Measurements from ENCODE around the gene MNAT1.
"Not testable (repeated sequence)": the region's sequence is repeated elsewhere in the genome, so short reads cannot be mapped to it uniquely, and the experiment has no call there.

MNAT1 gene

DNA sequence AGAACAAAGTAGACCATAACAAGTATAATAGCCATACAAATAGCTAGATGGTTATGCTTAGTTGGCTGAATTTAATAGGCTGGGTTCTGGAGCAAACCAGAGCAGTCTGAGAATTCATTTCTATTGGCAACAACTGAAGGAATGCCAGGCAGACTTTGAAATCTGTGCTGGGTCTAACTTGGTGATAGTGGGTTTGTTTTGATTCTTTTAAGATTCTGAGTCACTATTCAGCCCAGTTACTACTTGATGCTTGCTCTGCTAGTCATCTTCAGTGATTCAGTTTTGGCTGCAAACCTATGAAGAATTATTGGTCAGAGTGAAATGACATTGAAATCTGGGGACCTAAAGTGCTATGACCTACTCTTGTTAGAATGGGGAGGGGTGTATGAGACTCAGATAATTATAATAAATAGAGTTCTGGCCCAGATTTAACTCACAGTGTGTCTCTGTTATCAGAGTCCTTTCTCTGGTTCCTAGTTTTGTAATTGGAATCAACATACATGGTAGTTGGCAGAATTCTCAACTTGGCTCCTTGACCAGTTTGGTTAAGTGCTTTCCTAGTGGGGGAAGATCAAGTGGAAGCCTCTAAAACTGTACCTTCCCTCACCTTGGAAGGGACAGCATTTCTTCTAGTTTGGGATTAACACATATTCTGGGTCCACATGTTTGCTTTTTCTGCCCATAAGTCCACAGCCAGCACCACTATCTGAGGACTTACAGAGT, 43.5 kb downstream of the MNAT1 start:
- TF ChIP-seq, protein P1, sequence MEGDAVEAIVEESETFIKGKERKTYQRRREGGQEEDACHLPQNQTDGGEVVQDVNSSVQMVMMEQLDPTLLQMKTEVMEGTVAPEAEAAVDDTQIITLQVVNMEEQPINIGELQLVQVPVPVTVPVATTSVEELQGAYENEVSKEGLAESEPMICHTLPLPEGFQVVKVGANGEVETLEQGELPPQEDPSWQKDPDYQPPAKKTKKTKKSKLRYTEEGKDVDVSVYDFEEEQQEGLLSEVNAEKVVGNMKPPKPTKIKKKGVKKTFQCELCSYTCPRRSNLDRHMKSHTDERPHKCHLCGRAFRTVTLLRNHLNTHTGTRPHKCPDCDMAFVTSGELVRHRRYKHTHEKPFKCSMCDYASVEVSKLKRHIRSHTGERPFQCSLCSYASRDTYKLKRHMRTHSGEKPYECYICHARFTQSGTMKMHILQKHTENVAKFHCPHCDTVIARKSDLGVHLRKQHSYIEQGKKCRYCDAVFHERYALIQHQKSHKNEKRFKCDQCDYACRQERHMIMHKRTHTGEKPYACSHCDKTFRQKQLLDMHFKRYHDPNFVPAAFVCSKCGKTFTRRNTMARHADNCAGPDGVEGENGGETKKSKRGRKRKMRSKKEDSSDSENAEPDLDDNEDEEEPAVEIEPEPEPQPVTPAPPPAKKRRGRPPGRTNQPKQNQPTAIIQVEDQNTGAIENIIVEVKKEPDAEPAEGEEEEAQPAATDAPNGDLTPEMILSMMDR (IDR thresholded peaks at IDR 0.05; ENCODE audit: low read depth, low read length, missing control alignments), result no peak
- no peak overlapping the region for H3K4me3 ChIP-seq (ENCODE audit: low read depth, low read length)
- no peak for DNase-seq (ENCODE audit: low read depth)

DNA sequence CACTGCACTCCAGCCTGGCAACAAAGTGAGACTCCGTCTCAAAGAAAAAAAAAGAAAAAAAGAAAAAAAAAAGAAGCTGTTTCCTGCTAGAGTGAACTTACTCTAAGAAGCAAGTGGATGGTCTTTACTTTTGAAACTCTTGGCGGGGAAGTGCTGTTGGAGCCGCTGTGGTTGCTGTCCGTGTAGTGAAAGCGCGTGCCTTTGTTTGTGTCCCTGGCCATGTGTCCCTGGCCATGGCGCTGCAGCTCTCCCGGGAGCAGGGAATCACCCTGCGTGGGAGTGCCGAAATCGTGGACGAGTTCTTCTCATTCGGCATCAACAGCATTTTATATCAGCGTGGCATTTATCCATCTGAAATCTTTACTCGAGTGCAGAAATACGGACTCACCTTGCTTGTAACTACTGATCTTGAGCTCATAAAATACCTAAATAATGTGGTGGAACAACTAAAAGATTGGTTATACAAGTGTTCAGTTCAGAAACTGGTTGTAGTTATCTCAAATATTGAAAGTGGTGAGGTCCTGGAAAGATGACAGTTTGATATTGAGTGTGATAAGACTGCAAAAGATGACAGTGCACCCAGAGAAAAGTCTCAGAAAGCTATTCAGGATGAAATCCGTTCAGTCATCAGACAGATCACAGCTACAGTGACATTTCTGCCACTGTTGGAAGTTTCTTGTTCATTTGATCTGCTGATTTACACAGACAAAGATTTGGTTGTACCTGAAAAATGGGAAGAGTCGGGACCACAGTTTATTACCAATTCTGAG, 45.4 kb downstream of the MNAT1 start:
- not testable (repeated sequence) for DNase-seq (ENCODE audit: low read depth); H3K4me3 ChIP-seq (ENCODE audit: low read depth, low read length)

DNA sequence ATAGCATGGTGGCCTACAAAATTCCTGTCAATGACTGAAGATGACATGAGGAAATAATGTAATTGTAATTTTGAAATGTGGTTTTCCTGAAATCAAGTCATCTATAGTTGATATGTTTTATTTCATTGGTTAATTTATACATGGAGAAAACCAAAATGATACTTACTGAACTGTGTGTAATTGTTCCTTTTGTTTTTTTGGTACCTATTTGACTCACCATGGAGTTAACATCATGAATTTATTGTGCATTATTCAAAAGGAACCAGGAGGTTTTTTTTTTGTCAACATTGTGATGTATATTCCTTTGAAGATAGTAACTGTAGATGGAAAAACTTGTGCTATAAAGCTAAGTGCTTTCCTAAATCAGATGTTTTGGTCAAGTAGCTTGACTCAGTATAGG, 46.0 kb downstream of the MNAT1 start:
- DNase-seq (ENCODE audit: low read depth); H3K4me3 ChIP-seq (ENCODE audit: low read depth, low read length): not testable (repeated sequence)

DNA sequence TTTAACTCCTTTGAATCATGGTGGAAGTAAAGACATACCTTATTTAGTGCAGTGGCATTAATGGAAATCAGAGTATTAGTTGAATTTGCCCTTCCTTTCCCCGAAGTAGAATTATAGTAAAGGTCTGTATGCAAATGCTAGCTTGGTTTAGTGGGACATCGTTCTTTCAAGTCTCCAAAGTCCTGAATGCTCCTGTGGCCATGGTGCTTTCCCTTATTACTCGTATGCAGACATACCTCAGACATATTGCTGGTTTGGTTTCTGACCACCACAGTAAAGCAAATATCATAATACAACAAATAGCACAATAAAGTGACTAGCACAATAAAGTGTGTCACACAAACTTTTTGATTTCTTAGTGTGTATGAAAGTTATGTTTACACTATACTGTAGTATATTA, 52.3 kb downstream of the MNAT1 start:
- no peak overlapping the region for H3K4me3 ChIP-seq (ENCODE audit: low read depth, low read length)
- TF ChIP-seq, protein P1 (IDR thresholded peaks at IDR 0.05; ENCODE audit: low read depth, low read length, missing control alignments), result no peak
- DNase-seq (ENCODE audit: low read depth), result no peak

DNA sequence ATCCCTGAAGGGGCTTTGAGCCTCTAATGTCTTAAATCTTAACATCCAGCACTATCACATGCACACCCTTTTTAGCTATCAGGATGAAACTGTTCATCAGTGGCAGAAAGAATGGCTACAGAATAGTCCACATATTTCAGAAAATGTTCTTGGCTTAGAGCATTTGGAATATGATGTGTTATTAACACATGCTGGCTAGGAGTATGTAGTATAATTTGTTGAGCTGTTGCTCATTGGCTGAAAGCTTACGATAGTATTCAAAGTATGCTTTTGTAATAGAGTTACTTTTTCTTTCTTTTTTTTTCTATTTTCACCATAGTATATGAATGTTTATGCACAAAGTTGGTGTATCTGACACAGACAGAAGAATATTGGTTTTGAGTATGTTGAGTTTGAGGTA, 55.1 kb downstream of the MNAT1 start:
- TF ChIP-seq, protein P1 (IDR thresholded peaks at IDR 0.05; ENCODE audit: low read depth, low read length, missing control alignments), result no peak
- no peak overlapping the region for H3K4me3 ChIP-seq (ENCODE audit: low read depth, low read length)
- DNase-seq (ENCODE audit: low read depth), result no peak

DNA sequence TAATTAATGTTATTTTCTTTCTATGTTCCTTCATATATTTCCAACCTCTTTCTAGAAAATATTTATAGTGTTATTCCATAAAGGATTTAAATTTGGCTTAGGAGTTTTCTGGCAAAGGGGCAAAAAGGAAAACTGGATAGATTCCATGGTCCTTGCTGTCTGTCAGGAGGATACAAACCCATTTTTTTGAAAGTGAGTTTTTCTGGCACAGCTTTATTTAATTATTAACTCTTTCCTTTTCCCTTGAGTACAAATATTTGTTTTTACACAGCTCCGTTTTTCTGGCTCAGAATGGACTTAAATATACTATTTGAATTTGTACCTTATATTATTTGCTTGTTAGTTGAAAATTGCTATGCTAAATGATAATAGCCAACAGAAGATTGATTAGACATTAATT, 56.3 kb downstream of the MNAT1 start:
- TF ChIP-seq, protein P1 (IDR thresholded peaks at IDR 0.05; ENCODE audit: low read depth, low read length, missing control alignments), result no peak
- DNase-seq (ENCODE audit: low read depth), result no peak
- no peak overlapping the region for H3K4me3 ChIP-seq (ENCODE audit: low read depth, low read length)

DNA sequence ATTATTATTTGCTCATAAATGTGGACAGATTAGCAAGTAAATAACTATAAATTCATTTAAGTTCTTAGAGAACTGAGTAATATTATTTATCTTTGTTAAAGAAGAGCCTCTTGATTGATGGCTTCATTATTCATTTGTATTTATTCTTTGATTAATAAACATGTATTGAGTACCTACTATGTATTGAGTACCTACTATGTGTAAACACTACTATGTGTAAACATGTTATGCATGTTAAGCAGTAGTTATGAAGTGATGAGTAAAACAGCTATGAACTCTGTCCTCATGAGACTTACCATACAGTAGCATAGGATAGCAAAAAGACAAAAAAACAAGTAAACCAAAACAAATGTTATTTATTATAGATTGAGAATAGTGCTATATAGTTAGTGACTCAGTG, 61.9 kb downstream of the MNAT1 start:
- no peak for DNase-seq (ENCODE audit: low read depth)
- TF ChIP-seq, protein P1 (IDR thresholded peaks at IDR 0.05; ENCODE audit: low read depth, low read length, missing control alignments), result no peak
- no peak overlapping the region for H3K4me3 ChIP-seq (ENCODE audit: low read depth, low read length)

DNA sequence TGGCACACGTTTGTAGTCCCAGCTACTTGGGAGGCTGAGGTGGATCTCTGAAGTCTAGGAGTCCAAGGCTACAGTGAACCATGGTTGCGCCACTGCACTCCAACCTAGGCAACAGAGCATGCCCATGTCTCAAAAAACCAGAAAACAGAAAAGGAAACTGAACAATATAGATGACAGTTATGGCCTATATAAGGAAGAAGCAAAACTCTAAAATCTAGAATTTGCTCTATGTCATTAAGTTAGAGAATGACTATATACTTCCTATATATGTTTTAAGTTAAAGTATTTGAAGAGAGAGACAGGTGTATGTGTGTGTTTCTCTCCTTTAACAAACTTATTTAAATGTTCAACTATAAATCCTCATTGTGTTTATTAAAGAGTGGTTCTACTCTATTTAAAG, 65.8 kb downstream of the MNAT1 start:
- DNase-seq (ENCODE audit: low read depth), result no peak
- no peak overlapping the region for H3K4me3 ChIP-seq (ENCODE audit: low read depth, low read length)
- TF ChIP-seq, protein P1 (IDR thresholded peaks at IDR 0.05; ENCODE audit: low read depth, low read length, missing control alignments), result no peak
